ENCODE measurements around the gene GCNA. TPM values are rescaled to one million over a fixed set of nuclear protein-coding genes. Genes with fewer than 3 reads are reported as not detected.

The GCNA gene
- total RNA-seq, 1 donor from 2014 or later = 0.94 TPM

GRCh38 chrX:71533851-71534561 is 44.2 kb upstream of the GCNA start:
- no peaks in the 10 kb centered on the region for H3K27me3 Mint-ChIP-seq (ENCODE audit: low read depth)
- TF ChIP-seq CTCF (IDR thresholded peaks at IDR 0.05; ENCODE audit: unreplicated experiment) = no peak
- peak overlapping the region; percentile 90 for H3K27ac Mint-ChIP-seq
- peak in 1 of 2 experiments; percentile 47 for DNase-seq (ENCODE audit: low spot score in 2 of 2, unreplicated experiment in 2 of 2)
- peak overlapping the region; percentile 84 for H3K4me3 Mint-ChIP-seq
- H3K4me1 Mint-ChIP-seq = peaks cover 16% of the 10 kb centered on the region
- peaks cover 19% of the 10 kb centered on the region for H3K9me3 Mint-ChIP-seq
- no peaks in the 10 kb centered on the region for H3K36me3 Mint-ChIP-seq

- Mint-ChIP-seq H3K9me3 (peaks cover 11% of the 10 kb centered on the region), H3K27me3 (ENCODE audit: low read depth) (no peaks in the 10 kb centered on the region), H3K4me1 (peaks cover 16% of the 10 kb centered on the region), H3K27ac (peak overlapping the region; percentile 90), H3K36me3 (no peaks in the 10 kb centered on the region), H3K4me3 (peak overlapping the region; percentile 84)
- DNase-seq (ENCODE audit: low spot score in 2 of 2, unreplicated experiment in 2 of 2) = no peak
- TF ChIP-seq CTCF (IDR thresholded peaks at IDR 0.05; ENCODE audit: unreplicated experiment) = no peak
Measured at GRCh38 chrX:71534773-71535544, 43.3 kb upstream of the GCNA start.

GRCh38 chrX:71536285-71536684 is 42.0 kb upstream of the GCNA start:
- H3K4me1 Mint-ChIP-seq = peaks cover 19% of the 10 kb centered on the region
- TF ChIP-seq CTCF (IDR thresholded peaks at IDR 0.05; ENCODE audit: unreplicated experiment) = no peak
- H3K4me3 Mint-ChIP-seq = peak overlapping the region; percentile 16
- peaks cover 9% of the 10 kb centered on the region for H3K9me3 Mint-ChIP-seq
- DNase-seq (ENCODE audit: low spot score in 2 of 2, unreplicated experiment in 2 of 2) = no peak
- H3K27ac Mint-ChIP-seq = no peak overlapping the region
- H3K27me3 Mint-ChIP-seq (ENCODE audit: low read depth) = no peaks in the 10 kb centered on the region
- no peaks in the 10 kb centered on the region for H3K36me3 Mint-ChIP-seq

GRCh38 chrX:71537743-71538142 is 40.5 kb upstream of the GCNA start:
- Mint-ChIP-seq H3K4me3 (no peak overlapping the region), H3K4me1 (peaks cover 19% of the 10 kb centered on the region), H3K9me3 (peaks cover 5% of the 10 kb centered on the region), H3K27me3 (ENCODE audit: low read depth) (no peaks in the 10 kb centered on the region), H3K27ac (no peak overlapping the region), H3K36me3 (no peaks in the 10 kb centered on the region)
- no peak for TF ChIP-seq CTCF (IDR thresholded peaks at IDR 0.05; ENCODE audit: unreplicated experiment)
- no peak for DNase-seq (ENCODE audit: low spot score in 2 of 2, unreplicated experiment in 2 of 2)

- H3K27me3 Mint-ChIP-seq (ENCODE audit: low read depth) = no peaks in the 10 kb centered on the region
- peaks cover 4% of the 10 kb centered on the region for H3K36me3 Mint-ChIP-seq
- no peak overlapping the region for H3K4me3 Mint-ChIP-seq
- TF ChIP-seq CTCF (IDR thresholded peaks at IDR 0.05; ENCODE audit: unreplicated experiment) = no peak
- peaks cover 17% of the 10 kb centered on the region for H3K4me1 Mint-ChIP-seq
- peaks cover 9% of the 10 kb centered on the region for H3K9me3 Mint-ChIP-seq
- no peak overlapping the region for H3K27ac Mint-ChIP-seq
- DNase-seq (ENCODE audit: low spot score in 2 of 2, unreplicated experiment in 2 of 2) = no peak
Measured at GRCh38 chrX:71540801-71541200, 37.4 kb upstream of the GCNA start.

All from mesothelial cell of epicardium (in vitro differentiated cells).